Natural killer cell (primary cell): ENCODE measurements around the gene SORCS2. TPM values are rescaled to one million over a fixed set of nuclear protein-coding genes. Genes with fewer than 3 reads are reported as not detected.

Source experiments
- ATAC-seq, 3 donors: fragments of 150-1000 bp in 2 of 3; fragments of 200-7000 bp in 1 of 3; cut with Tn5 transposase; 1 replicate in 1 of 3; 2 replicates in 2 of 3; pipeline ENCODE4 v1.10.0; 2021; ENCODE audit warnings: mild to moderate bottlenecking in 2 of 3, moderate library complexity in 2 of 3
- DNase-seq, 2 donors: peaks; one replicate each; pipeline versions ENCODE4 v3.0.0 to v3.0.0-alpha.2; 2013 to 2021; ENCODE audit warnings: mixed read lengths in 1 of 2
- H3K27ac ChIP-seq: one replicate; pipeline ENCODE4 v1.5.1; 2013; ENCODE audit warnings: mild to moderate bottlenecking, low read length
- H3K27me3 ChIP-seq: one replicate; pipeline ENCODE4 v1.6.1; 2013; ENCODE audit warnings: low read length; ENCODE audit not compliant: control insufficient read depth, insufficient read depth
- H3K36me3 ChIP-seq: one replicate; pipeline ENCODE4 v1.6.1; 2013; ENCODE audit warnings: low read length; ENCODE audit not compliant: control insufficient read depth, insufficient read depth
- H3K4me1 ChIP-seq: one replicate; pipeline ENCODE4 v1.6.1; 2013; ENCODE audit warnings: low read length; ENCODE audit not compliant: control insufficient read depth, insufficient read depth
- H3K4me3 ChIP-seq: one replicate; pipeline ENCODE4 v1.5.1; 2013; ENCODE audit warnings: low read length
- H3K9me3 ChIP-seq: one replicate; pipeline ENCODE4 v1.6.1; 2013; ENCODE audit warnings: low read length; ENCODE audit not compliant: control insufficient read depth, insufficient read depth
- H3K27ac Mint-ChIP-seq, 2 donors: one replicate each; pipeline ENCODE4 v1.8.0; 2022; ENCODE audit warnings: mild to moderate bottlenecking in 2 of 2, mixed read lengths in 2 of 2, moderate library complexity in 1 of 2
- H3K27me3 Mint-ChIP-seq, 2 donors: one replicate each; pipeline ENCODE4 v1.8.0; 2022; ENCODE audit warnings: low read depth in 2 of 2, mixed read lengths in 2 of 2
- H3K36me3 Mint-ChIP-seq: one replicate; pipeline ENCODE4 v1.8.0; 2022; ENCODE audit warnings: mixed read lengths
- H3K4me1 Mint-ChIP-seq, 2 donors: one replicate each; pipeline ENCODE4 v1.8.0; 2022; ENCODE audit warnings: mixed read lengths in 2 of 2
- H3K4me3 Mint-ChIP-seq: one replicate; pipeline ENCODE4 v1.8.0; 2022; ENCODE audit warnings: mild to moderate bottlenecking, moderate library complexity, mixed read lengths
- H3K9me3 Mint-ChIP-seq, 2 donors: one replicate each; pipeline ENCODE4 v1.8.0; 2022; ENCODE audit warnings: mixed read lengths in 2 of 2
- CTCF ChIP-seq: fragments of 200-600 bp; IDR thresholded peaks from one replicate; pipeline ENCODE4 v1.8.0; 2022; ENCODE audit warnings: antibody characterized with exemption
- WGBS: methylation state at CpG from one replicate; pipeline ENCODE4 v1.1.7; 2013; ENCODE audit warnings: missing lambda C conversion rate; ENCODE audit not compliant: insufficient coverage; 5-methylcytosine and 5-hydroxymethylcytosine counted together
- intact Hi-C: fragments of 100-400 bp; cut with micrococcal nuclease; formaldehyde crosslinking; loops from one replicate; pipeline ENCODE4 v1.14.2; 2022
- total RNA-seq, 4 donors: library from RNA; stranded (reverse); fragments of 120-200 nt in 1 of 4; gene quantifications; one replicate each; pipeline versions ENCODE4 v1.2.3 to v1.2.4, GENCODE V29; 2013 to 2022

SORCS2 gene
- total RNA-seq, 3 donors from 2014 or later (not counting 1 experiment from before 2014, with no cell fraction given) = 1.2 to 2.5 (median 1.4) TPM

- DNase-seq = no peak
- Histone ChIP-seq H3K27ac (no peak overlapping the region), H3K9me3 (no peaks in the 10 kb centered on the region), H3K27me3 (no peaks in the 10 kb centered on the region), H3K4me1 (peaks cover 16% of the 10 kb centered on the region), H3K4me3 (no peak overlapping the region), H3K36me3 (no peaks in the 10 kb centered on the region)
- H3K4me1 Mint-ChIP-seq = peaks cover 16 to 32% of the 10 kb centered on the region in 2 donors
- no peak overlapping the region for H3K27ac Mint-ChIP-seq
- ATAC-seq = no peak
- peaks cover 5 to 6% of the 10 kb centered on the region in 2 donors for H3K27me3 Mint-ChIP-seq
- intact Hi-C loops = no loop called here
- H3K36me3 Mint-ChIP-seq = no peaks in the 10 kb centered on the region
- WGBS = 89% methylated on average over 9 of the region's 9 CpGs
- TF ChIP-seq CTCF = no peak
- H3K9me3 Mint-ChIP-seq = no peaks in the 10 kb centered on the region
- H3K4me3 Mint-ChIP-seq = no peak overlapping the region
Measured at GRCh38 chr4:7173841-7174449, 18.4 kb upstream of the SORCS2 start.

- no peaks in the 10 kb centered on the region for H3K36me3 ChIP-seq
- no peak overlapping the region for H3K4me3 ChIP-seq
- intact Hi-C loops = no loop called here
- H3K27me3 ChIP-seq = peaks cover 8% of the 10 kb centered on the region
- Mint-ChIP-seq H3K4me3 (no peak overlapping the region), H3K4me1 (peaks cover 13 to 15% of the 10 kb centered on the region in 2 donors), H3K27me3 (peaks cover 6 to 8% of the 10 kb centered on the region in 2 donors), H3K36me3 (peaks cover 8% of the 10 kb centered on the region), H3K27ac (no peak overlapping the region), H3K9me3 (peaks cover 4 to 6% of the 10 kb centered on the region in 2 donors)
- H3K9me3 ChIP-seq = no peaks in the 10 kb centered on the region
- ATAC-seq (no peak), DNase-seq (no peak)
- no peak for TF ChIP-seq CTCF
- no peak overlapping the region for H3K27ac ChIP-seq
- peaks cover 9% of the 10 kb centered on the region for H3K4me1 ChIP-seq
- WGBS = no CpG with 5 or more reads among the region's 1 CpG
Measured at GRCh38 chr4:7179158-7179557, 13.2 kb upstream of the SORCS2 start.

- H3K9me3 ChIP-seq = no peaks in the 10 kb centered on the region
Measured at GRCh38 chr4:7180938-7181337, 11.4 kb upstream of the SORCS2 start.

More at GRCh38 chr4:7180938-7181337, 11.4 kb upstream of the SORCS2 start:
- peaks cover 13 to 15% of the 10 kb centered on the region in 2 donors for H3K4me1 Mint-ChIP-seq
- H3K4me3 Mint-ChIP-seq = no peak overlapping the region
- Histone ChIP-seq H3K4me1 (peaks cover 9% of the 10 kb centered on the region), H3K27me3 (peaks cover 8% of the 10 kb centered on the region), H3K36me3 (no peaks in the 10 kb centered on the region), H3K27ac (no peak overlapping the region), H3K4me3 (no peak overlapping the region)
- intact Hi-C loops = no loop called here
- TF ChIP-seq CTCF = no peak
- peaks cover 4 to 6% of the 10 kb centered on the region in 2 donors for H3K9me3 Mint-ChIP-seq
- peaks cover 8% of the 10 kb centered on the region for H3K36me3 Mint-ChIP-seq
- no peak for DNase-seq
- peaks cover 0 to 8% of the 10 kb centered on the region in 2 donors for H3K27me3 Mint-ChIP-seq
- no peak overlapping the region for H3K27ac Mint-ChIP-seq
- ATAC-seq = no peak
- WGBS = 75% methylated on average over 4 of the region's 4 CpGs
